NCI-H446 treated with DMSO at 0.1 percent for 48 hours (cell line): ENCODE measurements around the gene MAGI2.

Experiments
- DNase-seq: peaks from one replicate; lab custom pipeline; 2025; lab: John Stamatoyannopoulos, UW

The MAGI2 gene

DNA sequence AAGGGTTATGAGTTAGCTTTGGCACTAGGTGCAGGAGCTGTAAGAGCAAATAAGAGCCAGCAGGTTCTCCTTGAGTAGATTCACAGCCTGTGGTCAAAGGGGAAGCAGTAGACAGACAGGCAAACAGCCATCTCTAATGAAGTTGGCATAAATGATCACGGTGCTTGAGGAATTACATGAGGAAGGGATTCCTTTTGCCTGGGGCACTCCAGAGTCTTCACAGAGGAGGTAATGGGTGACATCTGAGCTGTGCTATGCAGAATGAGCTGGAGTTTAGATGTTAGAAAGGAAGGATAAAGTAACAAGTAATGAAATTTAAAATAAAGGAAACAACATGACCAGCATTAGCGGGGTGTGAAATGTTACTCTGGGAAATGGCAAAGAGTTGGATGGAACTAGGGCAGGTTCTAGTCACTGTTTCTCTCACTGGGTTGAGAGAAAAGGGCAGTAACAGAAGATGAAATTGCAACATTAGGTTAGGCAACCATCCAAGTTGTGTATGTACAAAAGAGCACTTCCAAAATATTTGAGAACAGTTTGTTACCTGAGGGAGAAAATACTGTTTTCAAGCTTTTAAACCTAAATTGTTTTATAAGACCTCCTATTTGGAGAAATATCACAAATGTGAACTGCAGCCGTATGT lies 1041.1 kb downstream of the MAGI2 start:
- DNase-seq: no peak

DNA sequence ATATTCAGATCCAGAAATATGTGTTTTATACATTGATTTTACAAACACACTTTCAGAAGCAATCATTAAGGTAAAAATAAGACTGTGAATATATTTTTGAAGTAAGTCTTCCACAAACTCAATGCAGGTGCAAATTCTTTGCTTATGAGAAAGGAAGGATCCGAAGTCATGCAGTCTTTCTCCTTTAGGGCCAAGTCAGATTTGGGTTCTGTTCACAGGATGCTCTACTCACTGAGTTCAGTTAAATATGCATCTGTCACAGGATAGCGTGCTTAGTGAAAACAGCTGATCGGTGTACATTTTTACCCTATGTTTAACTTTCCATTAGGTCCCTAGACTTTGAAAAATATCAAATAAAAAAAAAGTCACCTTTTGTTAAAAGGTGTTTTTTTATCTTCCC lies 1046.4 kb downstream of the MAGI2 start:
- no peak for DNase-seq

DNA sequence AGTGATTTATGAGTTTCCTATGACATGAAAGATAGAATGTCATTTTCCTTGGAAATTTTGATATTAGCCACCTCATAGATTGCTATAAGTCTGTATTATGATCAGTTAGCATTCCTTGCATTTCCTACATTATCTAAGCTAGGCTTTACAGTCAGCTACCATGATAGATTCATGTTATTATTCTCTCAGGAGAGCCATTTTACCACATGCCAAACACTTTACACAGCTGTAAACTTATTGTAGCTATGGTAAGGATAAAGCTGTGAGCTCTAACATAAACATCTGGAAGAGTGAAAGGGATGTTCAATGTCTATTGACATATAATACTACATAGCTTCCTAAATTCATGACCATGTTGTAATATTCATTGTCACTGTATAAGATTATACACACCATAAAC lies 1046.9 kb downstream of the MAGI2 start:
- no peak for DNase-seq

DNA sequence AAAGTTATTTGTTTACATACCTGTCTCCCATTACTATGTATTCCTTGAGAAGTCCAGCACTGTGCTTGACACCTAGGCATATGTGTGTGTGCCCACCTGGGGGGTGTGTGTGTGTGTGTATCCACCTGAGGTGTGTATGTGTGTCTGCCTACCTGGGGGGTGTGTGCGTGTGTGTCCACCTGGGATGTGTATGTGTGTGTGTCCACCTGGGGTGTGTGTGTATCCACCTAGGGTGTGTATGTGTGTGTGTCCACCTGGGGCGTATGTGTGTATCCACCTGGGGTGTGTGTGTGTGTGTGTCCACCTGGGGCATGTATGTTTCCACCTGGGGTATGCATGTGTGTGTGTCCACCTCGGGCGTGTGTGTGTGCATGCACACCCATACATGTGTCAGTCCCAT lies 1051.4 kb downstream of the MAGI2 start:
- DNase-seq: no peak

DNA sequence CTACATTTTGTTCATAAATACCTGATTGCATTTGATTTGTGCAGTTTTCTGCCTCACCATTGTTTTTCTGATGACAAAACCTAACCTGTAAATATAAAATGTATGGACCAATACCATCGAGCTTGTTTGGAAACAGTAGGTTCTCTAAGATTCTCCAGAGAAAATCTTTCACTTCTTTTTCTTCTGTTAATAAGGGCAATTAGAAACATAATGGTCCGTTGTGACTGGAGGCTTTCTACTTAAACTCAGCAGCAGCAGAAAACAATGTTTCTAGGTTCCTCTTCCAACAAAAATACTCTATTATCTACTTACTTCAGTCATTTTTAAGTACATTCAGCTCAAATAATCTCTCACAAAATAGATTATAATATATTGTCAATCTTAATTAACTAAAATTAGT lies 1053.4 kb downstream of the MAGI2 start:
- no peak for DNase-seq

DNA sequence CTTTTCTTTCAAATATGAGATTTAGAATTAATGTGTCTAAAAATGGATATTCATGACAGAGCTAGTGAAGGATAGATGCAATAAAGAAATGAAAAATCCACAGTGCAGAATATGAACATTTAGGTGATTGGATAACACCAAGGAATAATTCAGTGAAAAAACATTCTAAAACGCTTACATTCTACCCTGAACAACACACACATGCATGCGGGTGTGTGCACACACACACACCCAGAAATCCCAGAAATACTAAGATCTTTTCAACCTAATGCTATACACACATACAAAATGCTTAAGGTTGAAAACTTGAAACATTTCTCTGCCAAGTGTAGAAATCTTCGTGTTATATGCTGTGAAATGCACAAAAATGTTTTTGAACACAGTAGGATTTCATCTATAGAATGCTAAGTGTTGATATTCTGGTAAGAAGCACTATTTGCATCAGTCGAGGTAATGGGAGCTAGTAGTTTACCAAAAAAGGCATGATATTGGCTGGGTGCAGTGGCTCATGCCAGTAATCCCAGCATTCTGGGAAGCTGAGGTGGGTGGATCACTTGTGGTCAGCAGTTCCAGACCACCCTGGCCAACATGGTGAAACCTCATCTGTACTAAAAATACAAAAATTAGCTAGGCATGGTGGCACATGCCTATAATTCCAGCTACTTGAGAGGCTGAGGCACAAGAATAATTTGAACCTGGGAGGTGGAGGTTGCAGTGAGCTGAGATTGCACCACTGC lies 1054.3 kb downstream of the MAGI2 start:
- DNase-seq: no peak

DNA sequence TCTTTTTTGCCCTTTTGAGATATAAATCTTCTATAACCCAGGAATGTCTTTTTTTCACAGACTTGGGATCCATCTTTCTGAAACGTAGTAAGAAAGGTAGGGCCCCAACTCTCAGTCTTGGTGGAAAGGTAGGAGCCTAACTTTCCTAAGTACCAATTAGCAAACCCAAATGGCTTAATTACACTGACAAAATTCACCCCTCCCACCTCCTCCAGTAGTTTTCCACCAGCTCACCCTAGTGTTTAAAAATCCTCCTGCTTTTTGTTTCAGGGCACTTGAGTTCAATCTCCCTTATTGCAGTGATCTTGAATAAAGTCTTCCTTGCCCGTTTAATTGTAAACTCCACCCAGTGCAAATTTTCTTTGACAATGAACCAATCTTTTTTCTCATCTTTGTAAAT lies 1054.9 kb downstream of the MAGI2 start:
- DNase-seq: no peak

DNA sequence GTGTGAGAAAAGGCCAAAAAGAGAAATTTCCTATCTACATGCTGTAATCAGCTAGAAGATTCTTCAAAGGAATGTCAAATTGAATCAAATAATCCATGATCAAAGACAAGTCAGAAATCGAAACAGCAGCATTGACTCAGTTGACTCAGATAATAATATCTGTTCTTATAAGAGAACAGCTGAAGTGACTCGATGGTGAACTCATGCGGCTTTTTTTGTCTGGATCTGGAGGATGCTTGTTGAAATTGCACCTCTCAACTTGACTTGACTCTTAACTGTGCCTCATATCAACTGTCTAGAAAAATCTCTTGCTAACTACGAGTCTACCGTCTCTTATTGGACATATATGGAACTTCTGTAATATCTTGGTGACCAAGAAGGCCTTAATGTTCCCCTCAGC lies 1055.4 kb downstream of the MAGI2 start:
- DNase-seq: no peak

DNA sequence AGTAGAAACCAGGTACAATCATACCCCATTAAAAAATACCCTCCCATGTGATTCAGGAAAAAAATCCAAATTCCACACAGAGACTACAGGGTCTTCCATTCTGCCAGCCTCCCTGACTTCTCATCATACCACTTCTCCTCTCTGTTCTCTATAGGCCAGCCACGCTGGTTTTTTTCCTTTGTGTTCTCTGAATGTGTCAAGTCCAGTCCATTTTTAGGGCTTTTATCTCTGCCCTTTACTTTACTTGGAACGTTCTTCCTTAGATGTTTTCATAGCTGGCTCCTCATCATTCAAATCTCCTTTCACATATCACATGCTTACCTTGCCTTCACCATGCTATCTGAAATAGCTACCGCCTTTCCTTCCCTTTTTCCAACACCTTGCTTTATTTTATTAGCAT lies 1057.3 kb downstream of the MAGI2 start:
- DNase-seq: no peak

DNA sequence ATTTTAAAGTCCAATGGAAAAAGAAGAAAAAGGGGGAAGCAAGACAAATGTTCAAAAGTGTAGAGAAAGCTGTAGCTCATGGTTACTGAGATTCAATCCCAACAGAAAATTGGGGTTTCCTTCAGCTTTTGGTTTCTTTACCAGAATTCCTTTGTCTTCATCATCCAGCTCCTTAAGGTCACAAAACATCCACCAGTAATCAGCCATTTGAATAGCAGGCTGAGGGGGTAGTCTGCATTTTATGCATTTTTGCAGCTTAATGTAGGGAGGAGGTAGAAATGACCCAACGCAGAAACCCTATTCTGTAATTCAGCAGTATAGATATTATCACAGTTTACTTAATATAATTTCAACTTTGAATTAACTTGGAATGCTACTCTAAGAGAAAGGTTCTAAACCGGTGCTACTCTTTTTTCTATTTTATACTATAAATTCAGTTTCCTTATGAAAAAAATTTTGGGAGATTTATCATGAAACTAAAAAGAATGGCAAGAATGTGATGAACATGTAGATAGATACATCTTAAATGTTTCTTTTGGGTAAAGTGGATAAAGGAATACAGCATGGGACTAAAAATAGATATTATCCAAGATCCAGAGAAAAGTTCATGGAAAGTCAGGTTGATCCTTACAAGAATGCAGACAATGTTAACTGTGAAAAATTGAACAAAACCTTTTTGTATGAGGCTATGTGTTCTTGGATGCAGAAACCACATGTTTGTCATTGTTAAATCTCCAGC lies 1058.0 kb downstream of the MAGI2 start:
- no peak for DNase-seq

DNA sequence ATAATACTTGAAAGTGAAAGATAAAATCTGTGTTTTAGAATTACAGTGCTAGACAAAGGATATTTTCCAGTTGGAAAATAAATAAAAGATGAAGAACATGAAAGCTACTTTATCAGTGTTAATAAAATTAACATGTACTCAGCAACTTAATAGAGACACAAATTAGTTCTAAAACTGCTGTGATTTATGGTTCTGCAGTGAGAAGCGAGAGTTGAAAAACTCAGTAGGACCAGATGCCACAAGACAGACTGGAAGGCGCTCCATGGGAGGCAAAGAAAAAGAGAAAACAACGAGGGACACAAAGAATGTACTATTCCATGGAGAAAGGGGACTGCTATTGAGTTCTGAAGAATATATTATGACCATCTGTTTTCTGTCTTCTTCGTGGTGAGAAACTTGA lies 1064.4 kb downstream of the MAGI2 start:
- DNase-seq: no peak

DNA sequence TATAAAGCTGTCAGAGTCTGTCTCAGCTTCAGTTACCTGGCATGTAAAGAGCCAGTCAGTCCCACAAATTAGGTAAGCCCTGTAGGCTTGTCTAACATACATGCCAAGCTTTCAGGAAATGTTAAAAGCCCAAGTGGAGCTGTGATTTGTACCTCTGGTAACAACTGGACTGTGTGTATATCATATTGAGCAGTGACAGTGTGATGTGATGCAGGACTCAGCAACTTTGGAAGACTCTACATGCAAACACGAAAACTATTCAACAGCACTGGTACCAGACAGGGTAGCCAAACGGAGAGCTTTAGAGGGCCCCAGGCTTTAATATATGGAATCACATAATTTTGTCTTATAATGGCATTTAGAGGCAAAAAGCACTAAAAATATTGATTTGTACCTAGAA lies 1066.9 kb downstream of the MAGI2 start:
- DNase-seq: no peak

DNA sequence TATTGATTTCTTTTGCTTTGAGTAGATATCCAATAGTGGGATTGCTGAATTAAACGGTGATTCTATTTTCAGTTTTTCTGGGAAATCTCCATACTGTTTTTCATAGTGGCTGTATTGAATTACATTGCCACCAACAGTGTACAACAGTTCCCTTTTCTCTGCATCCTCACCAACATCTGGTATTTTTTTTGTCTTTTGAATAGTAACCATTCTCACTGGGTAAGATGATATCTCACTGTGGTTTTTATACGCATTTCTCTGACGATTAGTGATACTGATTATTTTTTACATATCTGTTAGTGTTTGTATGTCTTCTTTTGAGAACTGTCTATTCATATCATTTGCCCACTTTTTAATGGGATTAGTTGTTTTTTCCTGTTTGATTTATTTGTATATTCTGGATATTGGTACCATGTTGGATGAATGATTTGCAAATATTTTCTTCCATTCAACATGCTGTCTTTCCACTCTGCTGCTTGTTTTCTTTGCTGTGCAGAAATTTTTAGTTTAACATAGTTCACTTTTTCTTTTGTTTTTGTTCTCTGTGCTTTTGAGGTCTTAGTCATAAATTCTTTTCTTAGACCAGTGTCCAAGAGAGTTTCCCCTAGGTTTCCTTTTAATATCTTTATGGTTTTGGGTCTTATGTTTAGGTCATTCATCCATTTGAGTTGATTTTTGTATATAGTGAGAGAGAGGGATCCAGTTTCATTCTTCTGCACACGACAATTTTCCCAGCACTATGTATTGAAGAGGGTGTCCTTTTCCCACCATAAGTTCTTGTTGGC lies 1070.2 kb downstream of the MAGI2 start:
- DNase-seq: no peak

DNA sequence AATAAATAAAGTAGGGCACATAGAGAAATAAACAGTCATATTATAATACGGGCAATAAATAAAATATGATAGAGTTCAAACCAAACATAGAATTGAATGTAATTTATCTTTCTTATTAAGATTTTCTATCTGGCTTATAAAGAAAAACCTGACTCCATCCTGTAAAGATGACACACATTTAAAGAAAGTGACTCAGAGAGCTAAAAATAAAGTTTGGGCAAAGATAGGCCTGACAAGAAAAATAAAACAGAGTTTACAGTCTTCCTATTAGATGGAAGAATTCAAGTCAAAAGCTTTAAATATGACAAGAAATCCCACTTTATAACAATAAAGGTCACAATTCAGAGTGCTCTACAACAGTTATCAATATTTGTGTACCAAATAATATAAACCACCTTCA lies 1074.3 kb downstream of the MAGI2 start:
- no peak for DNase-seq

DNA sequence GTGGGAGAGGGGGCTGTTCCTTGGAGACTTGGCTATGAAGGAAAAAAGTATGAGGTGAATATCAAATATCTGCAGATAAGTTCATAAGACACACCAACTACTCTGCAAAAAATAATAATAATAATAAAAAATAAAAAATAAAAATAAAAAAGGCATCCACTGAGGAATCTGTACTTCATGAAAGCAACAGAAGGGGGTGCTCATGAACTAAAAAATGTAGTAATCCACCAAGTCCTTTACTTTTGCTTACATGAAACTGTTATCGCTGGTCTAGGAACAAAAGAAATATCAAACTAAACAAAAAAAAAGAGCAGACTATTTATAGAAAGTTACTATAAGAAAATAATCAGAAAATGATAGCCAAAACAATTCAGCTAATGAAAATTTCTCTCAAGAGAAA lies 1075.9 kb downstream of the MAGI2 start:
- DNase-seq: no peak

DNA sequence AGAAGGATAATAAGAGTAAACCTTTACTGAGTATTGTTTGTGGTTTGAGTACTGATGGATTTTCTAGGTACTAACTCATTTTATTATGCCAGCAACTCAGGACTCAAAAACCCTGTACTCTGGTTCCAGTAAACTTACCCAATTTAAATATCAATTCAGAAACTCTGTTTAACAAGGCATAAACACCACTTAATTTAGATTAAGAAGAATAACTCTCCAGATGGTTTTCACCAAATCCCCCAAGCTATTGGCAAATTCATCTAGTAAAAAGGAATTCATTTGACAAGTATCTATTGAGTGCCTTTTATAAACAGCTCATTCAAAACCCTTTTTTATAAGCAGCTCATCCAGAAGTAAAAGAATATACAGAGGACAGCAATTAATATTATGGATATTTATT lies 1082.5 kb downstream of the MAGI2 start:
- DNase-seq: peak; percentile 30

DNA sequence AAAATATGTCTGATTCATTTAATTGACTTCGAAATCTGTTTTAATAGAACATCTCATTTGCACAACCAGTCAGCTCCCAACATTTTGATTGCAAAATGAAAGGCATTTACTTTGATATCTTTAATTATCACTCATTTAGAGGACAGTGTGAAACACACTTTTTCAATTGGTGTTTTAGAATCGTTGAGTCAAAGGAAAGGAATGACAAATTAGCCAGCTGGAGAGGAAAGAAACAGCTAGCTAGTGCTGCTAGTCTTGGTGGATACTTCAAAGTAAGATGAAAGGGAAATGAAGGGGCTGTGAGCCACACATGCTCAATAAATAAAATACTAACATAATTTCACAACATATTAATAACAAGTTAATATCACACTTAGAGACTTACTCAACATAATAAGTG lies 1084.7 kb downstream of the MAGI2 start:
- DNase-seq: no peak

DNA sequence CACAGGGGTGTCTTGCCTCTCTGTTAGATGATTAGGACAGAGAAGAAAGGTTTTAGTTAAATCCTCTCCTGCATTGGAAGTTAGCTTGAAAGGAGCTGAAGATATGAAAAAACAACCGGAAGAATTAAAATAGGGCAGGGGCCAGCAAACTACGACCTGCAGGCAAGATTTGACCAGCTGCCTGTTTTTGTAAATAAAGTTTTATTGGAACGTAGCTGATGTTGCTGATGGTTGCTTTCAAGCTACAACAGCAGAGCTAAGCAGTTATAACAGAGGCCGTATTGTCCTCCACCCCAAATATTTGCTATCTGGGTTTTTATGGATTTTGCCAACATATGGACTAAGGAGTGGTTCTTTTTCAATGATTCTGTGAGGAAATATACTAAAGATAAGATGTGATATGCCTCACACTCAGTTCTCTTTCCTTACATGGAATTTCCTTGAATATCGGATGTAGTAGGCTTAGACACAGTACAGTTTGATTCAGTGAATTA lies 1086.1 kb downstream of the MAGI2 start:
- no peak for DNase-seq

DNA sequence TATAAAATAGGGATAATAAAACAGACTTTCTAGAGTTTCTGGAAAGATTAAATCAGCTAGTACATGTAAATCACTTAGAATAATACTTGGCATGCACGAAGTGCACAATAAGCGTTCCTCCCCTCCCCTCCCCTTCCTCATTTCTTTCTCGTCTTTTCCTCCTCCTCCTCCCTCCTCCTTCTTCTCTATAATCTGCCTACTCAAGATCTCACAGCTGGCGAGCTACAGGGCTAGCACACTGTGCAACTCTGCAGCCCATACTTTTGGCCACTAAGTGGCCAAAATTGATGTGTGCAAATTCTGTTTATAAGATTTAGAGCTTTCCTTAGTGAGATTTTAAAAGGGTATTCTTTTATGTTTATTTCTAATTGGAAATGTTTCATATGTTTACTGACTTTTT lies 1089.6 kb downstream of the MAGI2 start:
- DNase-seq: no peak

DNA sequence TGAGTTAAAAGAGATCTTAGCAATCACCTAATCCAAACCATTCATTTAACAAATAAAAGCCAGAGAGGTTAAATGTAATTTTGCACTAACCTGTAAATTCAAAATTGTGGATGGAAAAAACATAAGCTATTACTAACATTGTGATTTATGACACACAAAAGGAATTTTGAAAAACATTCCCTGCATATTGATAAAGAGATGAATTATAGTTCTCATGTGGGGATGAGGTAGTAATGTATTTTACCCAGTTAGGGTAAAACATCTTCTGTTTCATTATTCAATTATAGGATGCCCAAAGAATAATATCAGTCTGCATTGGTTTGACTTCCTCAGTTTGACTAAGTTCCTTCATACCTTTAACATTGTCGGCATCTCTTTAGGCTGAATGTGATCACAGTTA lies 1093.6 kb downstream of the MAGI2 start:
- DNase-seq: no peak

DNA sequence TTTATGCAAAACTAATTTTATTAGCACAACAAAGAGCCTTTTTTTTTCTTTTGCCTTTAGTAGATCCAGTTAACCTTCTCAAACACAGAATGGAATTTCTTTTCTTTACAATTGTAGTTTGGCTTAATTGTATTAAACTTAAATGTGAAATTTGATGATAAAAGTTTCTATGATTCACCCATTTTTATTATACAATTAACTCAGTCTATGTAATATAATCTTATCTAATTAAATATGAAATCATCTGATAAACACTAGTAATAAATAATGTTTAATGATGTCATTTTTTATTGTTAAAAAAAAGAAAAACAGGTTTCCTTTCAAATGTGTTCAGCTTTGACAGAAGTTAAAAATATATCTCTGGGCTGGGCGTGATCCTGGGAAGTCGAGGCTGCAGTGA lies 1095.8 kb downstream of the MAGI2 start:
- no peak for DNase-seq

DNA sequence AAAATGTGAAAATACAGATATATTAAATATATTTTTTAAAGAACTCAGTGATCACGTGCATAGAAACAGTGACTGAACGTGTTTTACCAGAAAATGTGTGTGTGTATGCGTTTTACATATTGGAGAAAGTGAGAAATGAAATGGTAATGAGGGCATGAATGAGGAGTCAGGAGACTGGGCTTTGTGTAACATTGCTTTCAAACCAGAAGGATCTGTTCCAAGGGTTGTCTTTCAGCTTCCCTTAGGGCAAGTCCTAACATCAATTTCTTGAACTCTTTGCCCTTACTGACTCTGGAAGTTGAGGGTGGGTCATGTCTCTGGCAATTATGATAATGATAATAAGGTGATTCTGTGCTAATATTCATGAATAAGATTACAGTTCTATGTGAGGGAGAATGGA lies 1097.6 kb downstream of the MAGI2 start:
- no peak for DNase-seq
